ENCODE results near the gene TSHZ1.

TSHZ1 gene

GRCh38 chr18:75210274-75211001 is at the start of gene TSHZ1:
TSHZ1 (plus strand) TSS chr18:75210797; CDS start chr18:75211877, 1,080 bp downstream.
- peak; percentile 30 for DNase-seq (ENCODE audit: low spot score)

GRCh38 chr18:75161256-75162028 is 49.2 kb upstream of the TSHZ1 start:
- peak; percentile 58 for DNase-seq (ENCODE audit: low spot score)

- DNase-seq (ENCODE audit: low spot score), result no peak
These were observed 48.1 kb upstream of the TSHZ1 start for GRCh38 chr18:75162467-75162866.

- DNase-seq (ENCODE audit: low spot score), result no peak
These were observed 47.6 kb upstream of the TSHZ1 start for GRCh38 chr18:75162978-75163377.

GRCh38 chr18:75163736-75164135 is 46.9 kb upstream of the TSHZ1 start:
- DNase-seq (ENCODE audit: low spot score), result no peak

- DNase-seq (ENCODE audit: low spot score), result no peak
These were observed 46.1 kb upstream of the TSHZ1 start for GRCh38 chr18:75164479-75164878.

GRCh38 chr18:75165926-75166325 is 44.7 kb upstream of the TSHZ1 start:
- no peak for DNase-seq (ENCODE audit: low spot score)

GRCh38 chr18:75167137-75167536 is 43.5 kb upstream of the TSHZ1 start:
- DNase-seq (ENCODE audit: low spot score), result no peak

- DNase-seq (ENCODE audit: low spot score), result no peak
These were observed 42.6 kb upstream of the TSHZ1 start for GRCh38 chr18:75167759-75168618.

GRCh38 chr18:75168619-75169018 is 42.0 kb upstream of the TSHZ1 start:
- DNase-seq (ENCODE audit: low spot score), result no peak

- DNase-seq (ENCODE audit: low spot score), result no peak
These were observed 41.2 kb upstream of the TSHZ1 start for GRCh38 chr18:75169411-75169810.

- no peak for DNase-seq (ENCODE audit: low spot score)
These were observed 40.4 kb upstream of the TSHZ1 start for GRCh38 chr18:75170022-75170789.

- no peak for DNase-seq (ENCODE audit: low spot score)
These were observed 39.7 kb upstream of the TSHZ1 start for GRCh38 chr18:75170916-75171315.

- no peak for DNase-seq (ENCODE audit: low spot score)
These were observed 38.1 kb upstream of the TSHZ1 start for GRCh38 chr18:75172299-75173124.

GRCh38 chr18:75173125-75173432 is 37.5 kb upstream of the TSHZ1 start:
- no peak for DNase-seq (ENCODE audit: low spot score)

- DNase-seq (ENCODE audit: low spot score), result no peak
These were observed 36.9 kb upstream of the TSHZ1 start for GRCh38 chr18:75173738-75174137.

- no peak for DNase-seq (ENCODE audit: low spot score)
These were observed 33.7 kb upstream of the TSHZ1 start for GRCh38 chr18:75176849-75177248.

GRCh38 chr18:75178376-75178775 is 32.2 kb upstream of the TSHZ1 start:
- DNase-seq (ENCODE audit: low spot score), result no peak

GRCh38 chr18:75179819-75180600 is 30.6 kb upstream of the TSHZ1 start:
- DNase-seq (ENCODE audit: low spot score), result no peak

- no peak for DNase-seq (ENCODE audit: low spot score)
These were observed 27.1 kb upstream of the TSHZ1 start for GRCh38 chr18:75183524-75183923.
